ENCODE results near the gene OTUD5. TPM values are rescaled to one million over a fixed set of nuclear protein-coding genes. Genes with fewer than 3 reads are reported as not detected.
A peak's percentile ranks its signal among the peaks of the same experiment; 100 is the strongest.

OTUD5 gene
- total RNA-seq, 1 experiment from 2014 or later, result 48.7 TPM

DNA sequence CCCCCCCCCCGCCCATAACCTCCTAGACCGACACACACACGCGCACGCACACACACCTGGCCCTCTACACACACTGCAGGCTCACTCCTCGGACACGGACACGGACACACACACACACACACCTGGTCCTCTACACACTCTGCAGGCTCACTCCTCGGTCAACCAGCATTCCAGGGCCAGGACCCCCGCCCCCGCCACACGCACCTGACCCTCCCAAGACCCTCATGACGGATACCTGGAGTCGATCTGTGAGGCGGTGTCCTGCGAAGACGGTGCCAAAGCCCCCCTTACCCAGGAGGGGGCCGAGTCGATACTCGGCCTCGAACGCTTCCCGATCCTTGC lies 39.1 kb downstream of the OTUD5 start:
- in situ Hi-C loops (cut with HindIII; ENCODE audit: low pct_unique_long_range_greater_than_20kb, low sequenced_read_pairs), result no loop called here
- DNase-seq (ENCODE audit: low read depth), result no peak

DNA sequence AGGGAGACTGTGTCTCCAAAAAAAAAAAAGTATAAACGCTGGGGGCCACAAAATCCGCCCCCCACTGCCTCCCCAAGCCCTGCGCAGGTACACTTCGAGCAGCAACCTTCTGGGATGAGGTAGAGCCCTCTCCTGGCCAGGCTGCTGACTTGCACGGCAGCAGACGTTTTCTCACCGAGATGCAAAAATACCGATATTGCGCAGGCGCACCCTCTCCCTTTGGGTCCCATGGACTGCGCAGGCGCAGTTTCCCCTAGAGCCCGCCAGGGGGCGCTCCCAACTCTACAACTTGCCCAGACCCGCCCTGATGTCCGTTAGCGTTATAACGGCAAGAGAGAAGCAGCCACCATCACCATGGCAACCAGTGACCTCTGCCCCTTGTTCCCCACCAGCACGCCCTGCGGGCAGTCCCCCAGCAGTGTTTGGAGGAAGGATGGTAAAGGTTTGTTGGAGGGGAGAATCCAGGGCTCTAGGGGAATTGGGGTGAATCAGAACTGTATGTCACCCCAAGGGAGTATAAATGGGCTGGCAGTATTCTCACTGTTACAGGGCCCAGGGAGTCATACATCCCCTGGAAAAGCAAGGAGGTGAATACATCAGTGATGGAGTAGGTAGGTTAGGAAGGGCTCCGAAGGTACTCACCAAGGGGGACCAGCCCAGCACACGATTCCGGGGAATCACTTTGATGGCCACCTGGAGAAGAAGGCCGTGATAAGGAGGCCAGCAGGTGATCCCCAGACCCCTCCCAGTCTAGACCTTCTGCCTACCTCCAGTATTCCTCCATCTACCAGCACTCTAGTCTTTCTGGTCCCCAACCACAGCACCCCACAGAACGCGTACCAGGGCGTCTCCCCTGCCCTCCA lies 40.0 kb downstream of the OTUD5 start:
- in situ Hi-C loops (cut with HindIII; ENCODE audit: low pct_unique_long_range_greater_than_20kb, low sequenced_read_pairs), result no loop called here
- DNase-seq (ENCODE audit: low read depth), result peak; percentile 95

DNA sequence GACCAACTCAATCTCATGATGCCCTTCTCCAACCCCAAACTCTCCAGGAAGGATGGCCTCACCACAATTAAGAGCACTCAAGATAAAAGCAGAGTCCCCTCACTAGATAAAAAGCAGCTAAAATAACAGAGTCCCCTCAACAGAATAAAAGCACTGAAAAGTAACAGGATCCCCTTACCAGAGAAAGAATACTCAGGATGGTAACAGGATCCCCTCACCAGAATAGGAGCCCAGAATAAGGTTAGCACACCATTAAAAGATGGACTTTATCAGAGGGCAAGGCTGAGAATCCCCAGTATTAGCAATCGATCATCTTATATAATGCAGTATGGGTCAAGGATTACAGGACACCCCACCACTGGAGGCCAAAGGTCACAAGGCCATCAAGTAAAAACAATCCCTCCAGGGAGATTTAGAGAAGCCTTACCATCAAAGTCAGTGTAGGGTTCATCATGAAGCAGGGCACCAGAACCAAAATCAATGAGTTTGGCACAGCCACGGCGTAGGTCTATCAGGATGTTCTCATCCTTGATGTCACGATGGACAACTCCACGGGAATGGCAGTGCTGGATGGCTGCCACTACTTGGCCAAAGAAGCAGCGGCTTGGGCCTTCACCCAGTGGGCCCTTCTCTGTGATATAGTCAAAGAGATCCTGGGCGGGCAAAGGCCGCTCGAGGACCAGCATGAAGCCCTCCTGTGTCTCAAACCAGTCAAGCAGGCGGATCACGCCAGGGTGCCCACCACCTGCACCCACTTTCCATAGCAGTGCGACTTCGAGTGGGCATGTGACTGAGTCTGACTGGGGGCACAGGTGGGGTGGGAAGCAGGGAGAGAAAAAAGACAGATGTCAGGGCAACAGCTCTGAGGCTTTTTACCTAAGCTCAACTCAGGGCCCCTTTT lies 42.6 kb downstream of the OTUD5 start:
- in situ Hi-C loops (cut with HindIII; ENCODE audit: low pct_unique_long_range_greater_than_20kb, low sequenced_read_pairs), result no loop called here
- no peak for DNase-seq (ENCODE audit: low read depth)

DNA sequence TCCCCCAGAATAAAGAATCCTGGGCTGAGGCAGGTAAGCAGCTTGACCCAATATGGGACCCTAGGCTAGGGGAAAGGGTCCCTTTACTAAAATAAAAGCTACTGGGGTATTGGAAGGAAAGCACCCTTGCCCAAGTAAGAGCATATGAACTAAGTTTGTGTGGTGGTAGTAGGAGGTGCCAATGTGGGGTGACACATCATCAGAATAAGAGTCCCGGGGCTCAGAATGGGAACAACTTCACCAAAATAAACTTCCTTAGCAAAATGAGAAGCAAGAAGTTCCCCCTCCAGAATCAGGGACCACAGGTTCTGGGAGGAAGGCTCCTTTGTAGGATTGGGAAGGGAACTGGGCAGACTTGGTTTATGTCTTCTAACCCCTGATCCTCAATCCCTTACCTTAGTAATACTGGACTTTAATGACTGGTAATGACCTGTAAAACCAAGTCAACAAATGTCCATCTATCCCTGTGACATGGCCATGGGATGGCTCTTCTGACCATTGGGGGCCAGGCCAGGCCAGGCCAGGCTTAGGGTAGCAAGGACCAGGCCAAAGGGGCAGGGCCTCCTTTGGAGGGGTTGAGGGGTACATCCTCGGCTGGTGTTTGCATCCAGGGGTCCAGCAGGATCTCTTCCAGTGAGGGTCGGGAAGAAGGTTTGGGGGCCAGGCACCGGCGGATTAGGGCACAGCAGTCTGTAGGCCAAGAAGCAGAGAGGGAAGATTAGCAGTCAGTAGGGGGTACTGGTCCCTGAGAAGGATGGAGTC lies 43.6 kb downstream of the OTUD5 start:
- in situ Hi-C loops (cut with HindIII; ENCODE audit: low pct_unique_long_range_greater_than_20kb, low sequenced_read_pairs), result no loop called here

DNA sequence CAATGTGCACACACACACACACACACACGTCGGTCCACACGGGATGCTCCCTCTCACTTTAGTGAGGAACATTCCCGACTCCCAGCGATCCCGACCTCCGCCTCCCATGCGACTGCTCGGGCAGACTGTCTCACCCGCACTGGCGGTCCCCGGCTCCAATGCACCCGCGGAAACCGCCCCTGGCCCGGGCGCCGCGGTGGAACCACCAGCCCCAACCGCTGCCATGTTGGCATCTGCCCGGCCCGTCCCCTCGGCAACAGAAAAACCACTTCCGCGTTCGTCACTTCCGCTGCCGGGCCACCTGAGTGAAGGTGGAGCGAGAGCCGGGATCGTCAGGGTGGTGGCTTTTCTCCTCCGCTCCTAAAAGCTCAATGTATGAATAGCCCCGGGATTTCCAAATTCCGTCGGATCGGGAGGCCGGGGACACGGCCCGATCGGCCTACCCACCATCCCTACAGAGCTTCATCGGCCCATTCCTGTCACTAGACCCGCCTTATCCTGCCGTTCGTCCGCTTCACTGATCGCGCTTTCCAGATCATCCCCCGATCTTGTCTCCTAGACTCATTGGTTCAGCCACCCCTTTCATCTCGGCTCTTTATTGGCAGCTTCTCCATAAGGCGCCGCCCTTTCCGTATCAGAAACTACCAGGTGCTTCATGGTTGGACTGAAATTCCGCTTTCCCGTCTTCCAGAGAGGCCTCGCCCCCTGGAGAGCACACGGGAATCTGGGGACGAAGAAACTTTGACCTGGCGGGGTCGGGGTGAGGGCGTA lies 45.8 kb downstream of the OTUD5 start, which contains the start of gene SLC35A2:
Gene SLC35A2 (minus strand): TSS at position 235 of the 771 bp plus-strand sequence. CDS start 10 bp downstream, at position 225.
- peak; percentile 83 for DNase-seq (ENCODE audit: low read depth)
- in situ Hi-C loops (cut with HindIII; ENCODE audit: low pct_unique_long_range_greater_than_20kb, low sequenced_read_pairs), result no loop called here

More for the DNA sequence above, 43.6 kb downstream of the OTUD5 start:
- DNase-seq (ENCODE audit: low read depth), result no peak

DNA sequence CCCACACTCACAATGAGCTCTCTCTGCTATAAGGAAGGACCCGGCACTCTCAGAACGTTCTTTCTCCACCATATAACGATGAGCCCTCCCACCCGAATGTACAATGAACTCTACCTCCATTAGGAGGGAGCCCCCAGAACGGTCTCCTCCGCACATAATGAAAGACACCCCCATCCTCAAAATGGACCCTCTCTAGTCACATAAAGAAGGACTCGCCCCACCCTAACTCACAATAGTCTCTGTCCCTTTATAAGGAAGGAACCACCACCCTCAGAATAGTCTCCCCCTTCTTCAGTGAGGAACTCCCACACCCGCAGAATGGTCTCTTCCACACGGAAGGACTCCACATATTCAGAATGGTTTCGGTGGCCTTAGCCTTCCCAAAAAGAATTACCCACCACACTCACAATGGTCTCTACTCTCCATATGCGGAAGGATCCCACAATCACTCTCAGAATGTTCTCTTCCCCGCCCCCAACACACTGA lies 46.4 kb downstream of the OTUD5 start:
- in situ Hi-C loops (cut with HindIII; ENCODE audit: low pct_unique_long_range_greater_than_20kb, low sequenced_read_pairs), result no loop called here
- DNase-seq (ENCODE audit: low read depth), result no peak

DNA sequence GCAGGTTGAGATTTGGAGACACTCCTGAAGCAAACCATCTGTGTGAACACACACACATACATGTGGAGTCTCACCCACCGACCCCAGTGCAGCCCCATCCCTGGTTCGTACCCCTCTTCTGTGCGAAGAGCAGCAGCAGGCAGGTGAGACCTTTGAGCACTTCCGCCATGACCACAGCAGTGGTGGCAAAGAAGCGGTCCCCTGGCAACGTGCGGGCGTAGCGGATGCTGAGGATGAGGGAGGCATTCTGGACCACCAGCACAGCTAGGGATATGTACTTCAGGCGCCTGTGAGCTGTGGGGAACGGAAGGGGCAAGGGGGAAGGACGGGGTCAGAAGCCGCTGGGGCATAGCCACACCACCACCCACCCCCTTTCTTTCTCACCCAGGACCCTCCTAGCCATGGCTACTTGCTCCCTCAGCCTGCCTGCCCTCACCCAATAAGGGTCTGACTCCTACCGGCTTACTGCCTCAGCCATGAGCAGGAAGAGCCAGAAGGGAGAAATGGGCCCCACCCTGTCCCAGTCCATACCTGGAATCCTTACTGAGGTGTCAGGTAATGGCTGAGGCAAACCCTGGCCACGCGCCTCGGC lies 47.6 kb downstream of the OTUD5 start:
- DNase-seq (ENCODE audit: low read depth), result no peak
- in situ Hi-C loops (cut with HindIII; ENCODE audit: low pct_unique_long_range_greater_than_20kb, low sequenced_read_pairs), result no loop called here

DNA sequence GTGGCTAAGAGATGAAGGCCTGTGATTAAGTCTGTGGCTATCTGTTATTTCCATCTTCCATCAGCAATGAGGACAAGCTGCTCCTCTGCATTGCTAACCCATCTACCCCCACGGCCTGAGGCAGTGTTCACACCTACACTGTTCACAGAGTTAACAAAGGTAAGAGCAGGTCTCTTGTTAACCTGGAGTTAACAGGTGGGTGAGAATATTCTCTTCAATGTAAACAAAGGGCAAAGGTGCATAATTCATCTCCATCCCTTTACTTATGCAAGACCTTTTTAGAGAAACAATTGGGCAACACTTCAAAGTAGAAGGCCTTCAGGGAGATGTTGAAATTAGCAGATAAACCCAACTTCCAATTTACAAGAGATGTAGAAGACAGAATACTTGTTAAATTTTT lies 48.8 kb downstream of the OTUD5 start:
- in situ Hi-C loops (cut with HindIII; ENCODE audit: low pct_unique_long_range_greater_than_20kb, low sequenced_read_pairs), result no loop called here
- no peak for DNase-seq (ENCODE audit: low read depth)

DNA sequence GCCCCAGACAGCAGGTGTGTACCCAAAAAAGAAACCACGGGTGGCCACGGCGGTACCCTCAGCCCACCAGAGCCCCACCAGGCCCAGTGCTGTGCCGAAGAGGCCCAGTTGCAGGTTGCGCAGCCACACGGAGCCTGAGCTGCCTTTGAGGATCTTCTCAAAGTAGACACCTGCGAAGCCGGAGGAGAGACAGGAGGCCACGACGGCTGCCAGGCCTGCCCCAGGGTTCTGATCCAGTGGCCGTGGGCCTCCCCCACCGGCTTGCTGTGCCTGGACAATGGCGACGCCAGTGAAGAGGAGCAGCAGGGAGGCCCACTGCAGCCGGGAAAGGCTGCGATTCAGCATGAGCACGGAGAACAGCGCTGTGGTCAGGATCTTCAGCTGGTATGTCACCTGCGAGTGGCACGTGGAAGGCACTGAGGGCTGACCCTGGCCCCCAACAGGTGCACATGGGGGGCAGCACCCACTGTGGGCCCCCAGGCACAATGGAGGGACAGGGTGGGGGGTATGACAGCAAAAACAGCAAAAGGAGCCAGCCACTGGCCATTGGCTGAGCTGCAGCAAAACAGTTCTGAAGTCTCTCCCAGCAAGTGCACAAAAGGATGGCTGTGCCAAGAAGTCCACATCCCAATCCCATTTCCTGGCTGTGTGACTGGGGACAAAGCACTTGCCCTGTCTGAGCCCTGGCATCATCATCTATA lies 52.2 kb downstream of the OTUD5 start:
- DNase-seq (ENCODE audit: low read depth), result no peak
- in situ Hi-C loops (cut with HindIII; ENCODE audit: low pct_unique_long_range_greater_than_20kb, low sequenced_read_pairs), result no loop called here

DNA sequence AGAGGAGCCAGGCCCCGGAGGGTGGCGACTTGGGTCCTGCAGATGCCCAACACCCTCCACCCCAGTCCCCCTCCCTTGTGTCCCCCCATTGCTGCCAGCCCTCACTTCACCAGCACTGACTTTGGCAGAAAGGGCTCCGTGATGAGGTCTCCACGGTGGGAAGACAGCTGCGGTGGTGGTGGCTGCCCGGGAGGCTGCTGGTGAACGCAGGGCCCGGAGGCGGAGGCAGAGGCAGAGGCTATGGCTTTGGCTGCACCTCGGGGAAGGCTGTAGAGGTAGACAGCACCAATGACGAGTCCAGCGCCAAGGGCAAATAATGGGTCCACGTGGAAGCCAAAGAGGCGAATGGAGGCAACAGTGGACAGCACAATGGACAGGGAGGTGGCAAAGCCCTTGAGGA lies 52.8 kb downstream of the OTUD5 start:
- DNase-seq (ENCODE audit: low read depth), result no peak
- in situ Hi-C loops (cut with HindIII; ENCODE audit: low pct_unique_long_range_greater_than_20kb, low sequenced_read_pairs), result no loop called here

DNA sequence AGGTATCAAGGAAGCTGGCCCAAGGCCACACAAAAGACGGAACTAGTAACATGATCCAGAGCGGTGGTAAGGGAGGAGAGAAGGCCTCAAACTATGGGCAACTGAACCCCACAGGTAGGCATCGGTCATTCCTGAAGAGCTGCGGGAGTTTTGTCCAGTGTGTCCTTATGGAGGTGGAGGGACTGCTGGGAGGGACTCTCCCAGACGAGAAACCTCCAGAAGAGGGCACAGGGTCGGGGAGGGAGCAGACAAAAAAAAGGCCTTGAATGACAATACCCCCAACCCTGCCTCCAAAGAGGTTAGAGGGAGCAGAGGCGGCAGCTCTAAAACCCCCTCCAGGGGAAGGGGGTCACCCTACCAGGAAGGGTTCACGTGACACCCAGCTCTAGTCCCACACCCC lies 53.2 kb downstream of the OTUD5 start:
- in situ Hi-C loops (cut with HindIII; ENCODE audit: low pct_unique_long_range_greater_than_20kb, low sequenced_read_pairs), result no loop called here
- no peak for DNase-seq (ENCODE audit: low read depth)

DNA sequence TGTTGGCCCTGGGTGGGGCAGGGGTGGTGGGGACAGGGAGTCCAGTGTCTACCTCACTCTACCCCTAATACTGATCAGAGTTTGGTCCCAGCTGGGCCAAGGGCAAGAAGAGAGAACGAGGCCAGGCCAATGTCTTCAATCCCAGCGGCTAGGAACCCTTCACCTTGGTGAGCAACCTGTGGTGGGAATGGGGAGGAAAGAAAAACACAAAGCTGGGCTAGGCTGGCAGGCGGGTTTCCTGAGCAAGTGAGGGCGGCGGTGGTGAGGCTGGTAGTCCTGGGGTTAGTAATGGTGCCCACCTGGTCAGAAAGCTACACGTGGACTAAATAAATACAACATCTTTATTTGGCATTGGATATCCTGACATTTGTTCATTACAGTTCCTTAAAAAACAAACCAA lies 54.1 kb downstream of the OTUD5 start:
- in situ Hi-C loops (cut with HindIII; ENCODE audit: low pct_unique_long_range_greater_than_20kb, low sequenced_read_pairs), result no loop called here
- DNase-seq (ENCODE audit: low read depth), result no peak

DNA sequence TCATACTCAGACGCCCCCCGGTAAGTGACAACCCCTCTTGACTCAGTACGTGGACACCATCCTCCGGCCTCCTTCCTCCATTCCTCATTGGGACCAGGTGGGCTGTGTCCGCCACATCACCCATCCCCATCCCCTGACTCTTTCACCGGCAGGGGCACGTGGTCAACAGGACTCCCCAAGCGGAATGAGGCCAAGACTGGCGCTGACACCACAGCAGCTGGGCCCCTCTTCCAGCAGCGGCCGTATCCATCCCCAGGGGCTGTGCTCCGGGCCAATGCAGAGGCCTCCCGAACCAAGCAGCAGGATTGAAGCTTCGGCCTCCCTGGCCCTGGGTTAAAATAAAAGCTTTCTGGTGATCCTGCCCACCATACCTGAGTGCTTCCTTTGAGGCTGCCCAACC lies 54.6 kb downstream of the OTUD5 start:
- DNase-seq (ENCODE audit: low read depth), result no peak
- in situ Hi-C loops (cut with HindIII; ENCODE audit: low pct_unique_long_range_greater_than_20kb, low sequenced_read_pairs), result no loop called here

DNA sequence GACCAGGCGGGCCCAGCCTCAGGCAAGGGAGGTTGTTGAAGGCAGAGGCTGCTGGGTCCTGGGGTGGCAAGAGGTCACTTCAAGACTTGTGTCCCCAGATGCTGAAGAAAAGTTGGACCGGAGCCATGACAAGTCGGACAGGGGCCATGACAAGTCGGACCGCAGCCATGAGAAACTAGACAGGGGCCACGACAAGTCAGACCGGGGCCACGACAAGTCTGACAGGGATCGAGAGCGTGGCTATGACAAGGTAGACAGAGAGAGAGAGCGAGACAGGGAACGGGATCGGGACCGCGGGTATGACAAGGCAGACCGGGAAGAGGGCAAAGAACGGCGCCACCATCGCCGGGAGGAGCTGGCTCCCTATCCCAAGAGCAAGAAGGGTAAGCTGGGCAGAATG lies 55.3 kb downstream of the OTUD5 start:
- DNase-seq (ENCODE audit: low read depth), result no peak
- in situ Hi-C loops (cut with HindIII; ENCODE audit: low pct_unique_long_range_greater_than_20kb, low sequenced_read_pairs), result no loop called here

DNA sequence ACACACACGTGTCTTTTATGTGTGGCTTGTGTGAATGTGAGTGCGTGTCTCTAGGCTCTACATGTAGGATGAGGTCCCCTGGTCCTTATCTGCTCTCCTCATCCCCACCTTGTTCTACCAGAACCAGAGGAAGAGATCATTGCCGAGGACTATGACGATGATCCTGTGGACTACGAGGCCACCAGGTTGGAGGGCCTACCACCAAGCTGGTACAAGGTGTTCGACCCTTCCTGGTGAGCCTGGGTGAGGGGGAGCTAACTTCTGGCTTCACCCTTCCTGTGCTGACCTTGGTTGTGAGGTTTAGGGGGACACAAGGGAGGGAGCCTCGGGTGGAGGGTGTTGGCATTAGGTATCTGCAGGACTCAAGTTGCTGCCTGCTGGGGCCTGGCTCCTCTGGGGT lies 56.3 kb downstream of the OTUD5 start:
- DNase-seq (ENCODE audit: low read depth), result no peak
- in situ Hi-C loops (cut with HindIII; ENCODE audit: low pct_unique_long_range_greater_than_20kb, low sequenced_read_pairs), result no loop called here

DNA sequence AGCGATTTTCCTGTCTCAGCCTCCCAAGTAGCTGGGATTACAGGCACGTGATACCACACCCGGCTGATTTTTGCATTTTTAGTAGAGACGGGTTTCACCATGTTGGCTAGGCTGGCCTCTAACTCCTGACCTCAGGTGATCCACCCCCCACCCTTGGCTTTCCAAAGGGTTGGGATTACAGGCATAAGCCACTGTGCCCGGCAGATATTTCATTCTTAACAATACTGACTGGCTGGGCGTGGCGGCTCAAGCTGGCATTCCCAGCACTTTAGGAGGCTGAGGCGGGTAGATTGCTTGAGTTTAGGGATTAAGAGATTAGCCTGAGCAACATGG lies 58.4 kb downstream of the OTUD5 start:
- DNase-seq (ENCODE audit: low read depth), result no peak
- in situ Hi-C loops (cut with HindIII; ENCODE audit: low pct_unique_long_range_greater_than_20kb, low sequenced_read_pairs), result no loop called here
